Mucosa of rectum (tissue), 2 donors: ENCODE measurements around the gene TMCO4.

Experiments
- H3K27ac ChIP-seq, 2 donors: one replicate each; pipeline ENCODE4 v1.7.0; 2013; ENCODE audit warnings: inconsistent platforms in 2 of 2, low read depth in 2 of 2, low read length in 2 of 2
- H3K27me3 ChIP-seq, 2 donors: one replicate each; pipeline ENCODE4 v1.7.0; 2013; ENCODE audit warnings: low read length in 2 of 2; ENCODE audit not compliant: control insufficient read depth in 2 of 2, insufficient read depth in 2 of 2
- H3K36me3 ChIP-seq, 2 donors: one replicate each; pipeline ENCODE4 v1.7.0; 2013; ENCODE audit warnings: low read length in 2 of 2; ENCODE audit not compliant: control insufficient read depth in 2 of 2, insufficient read depth in 2 of 2
- H3K4me1 ChIP-seq, 2 donors: one replicate each; pipeline ENCODE4 v1.7.0; 2013; ENCODE audit warnings: low read length in 2 of 2, mild to moderate bottlenecking in 1 of 2; ENCODE audit not compliant: control insufficient read depth in 2 of 2, insufficient read depth in 2 of 2
- H3K4me3 ChIP-seq, 2 donors: one replicate each; pipeline ENCODE4 v1.7.0; 2013; ENCODE audit warnings: low read length in 2 of 2
- H3K9ac ChIP-seq, 2 donors: one replicate each; pipeline ENCODE4 v1.7.0; 2013; ENCODE audit warnings: low read length in 2 of 2, low read depth in 1 of 2, mild to moderate bottlenecking in 1 of 2
- H3K9me3 ChIP-seq, 2 donors: one replicate each; pipeline ENCODE4 v1.7.0; 2013; ENCODE audit warnings: low read length in 2 of 2; ENCODE audit not compliant: control insufficient read depth in 2 of 2
- donor health status: healthy.
- donor health status: Normal muscosa, but diverticular disease.

TMCO4 gene

DNA sequence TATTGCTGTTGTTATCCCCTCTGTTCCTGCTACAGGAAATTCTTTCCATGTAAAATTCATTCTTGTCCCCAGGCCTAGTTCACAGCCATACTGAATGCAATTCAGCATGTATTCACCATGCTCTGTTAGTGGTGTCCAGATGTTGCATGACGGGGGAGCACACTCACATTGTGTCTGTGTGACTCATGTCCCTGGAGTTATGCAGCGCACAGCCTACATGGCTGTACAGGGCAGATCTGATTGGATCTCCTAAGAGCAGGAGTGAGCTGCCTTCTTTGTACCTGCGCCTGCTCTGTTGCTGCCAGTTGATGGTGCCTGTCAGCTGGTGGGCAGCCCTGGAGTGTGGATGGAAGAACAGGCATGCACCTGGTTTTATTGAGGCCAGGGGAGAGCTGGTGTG lies 117.5 kb downstream of the TMCO4 start:
- Histone ChIP-seq H3K9ac (no peak overlapping the region), H3K27ac (no peak overlapping the region), H3K9me3 (no peaks in the 10 kb centered on the region), H3K27me3 (no peaks in the 10 kb centered on the region), H3K4me3 (no peak overlapping the region), H3K36me3 (peaks cover 5 to 9% of the 10 kb centered on the region in 2 donors), H3K4me1 (no peaks in the 10 kb centered on the region)

DNA sequence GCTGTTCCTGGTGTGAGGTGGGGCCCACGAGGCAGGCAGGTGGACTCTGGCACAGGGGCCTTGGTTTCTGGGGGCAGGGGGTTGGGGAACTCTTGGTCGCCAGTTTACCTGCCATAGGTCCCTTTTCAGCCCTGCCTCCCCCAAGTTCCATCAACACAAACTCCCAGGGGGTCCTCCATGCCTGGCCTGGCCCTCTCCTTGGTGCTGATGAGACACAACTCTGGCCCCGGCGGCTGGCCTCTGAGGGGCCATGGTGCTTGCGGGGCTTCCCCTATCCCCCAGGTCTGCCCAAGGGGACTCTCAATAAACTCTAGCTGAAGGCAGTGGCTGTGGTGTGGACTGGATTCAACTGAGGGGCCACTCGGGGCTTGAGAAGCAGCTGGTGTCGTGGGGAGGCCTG lies 119.1 kb downstream of the TMCO4 start:
- H3K36me3 ChIP-seq, result peaks cover 3 to 8% of the 10 kb centered on the region in 2 donors
- H3K4me3 ChIP-seq, result no peak overlapping the region
- no peaks in the 10 kb centered on the region for H3K9me3 ChIP-seq
- no peaks in the 10 kb centered on the region for H3K4me1 ChIP-seq
- H3K9ac ChIP-seq, result no peak overlapping the region
- H3K27ac ChIP-seq, result no peak overlapping the region
- no peaks in the 10 kb centered on the region for H3K27me3 ChIP-seq

DNA sequence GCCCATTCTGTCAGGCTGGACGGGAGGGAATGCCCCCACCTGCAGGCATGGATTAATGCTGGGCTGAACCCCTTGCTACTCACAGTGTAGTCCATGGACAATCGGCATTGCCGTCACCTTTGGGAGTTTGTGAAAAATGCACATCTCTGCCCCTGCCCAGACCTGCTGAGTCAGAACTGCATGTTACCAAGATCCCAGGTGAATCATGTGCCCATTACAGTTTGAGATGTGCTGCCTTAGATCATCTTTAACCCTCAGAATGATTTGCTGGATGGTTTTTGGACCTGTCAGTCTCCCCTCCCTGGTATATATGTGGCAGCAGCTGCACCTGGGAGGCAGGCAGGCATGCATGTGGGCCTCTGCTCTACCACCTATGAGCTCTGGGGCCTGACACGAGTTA lies 120.0 kb downstream of the TMCO4 start:
- H3K27me3 ChIP-seq, result no peaks in the 10 kb centered on the region
- H3K9ac ChIP-seq, result no peak overlapping the region
- H3K9me3 ChIP-seq, result no peaks in the 10 kb centered on the region
- no peak overlapping the region for H3K27ac ChIP-seq
- no peak overlapping the region for H3K4me3 ChIP-seq
- peaks cover 3 to 4% of the 10 kb centered on the region in 2 donors for H3K36me3 ChIP-seq
- no peaks in the 10 kb centered on the region for H3K4me1 ChIP-seq

DNA sequence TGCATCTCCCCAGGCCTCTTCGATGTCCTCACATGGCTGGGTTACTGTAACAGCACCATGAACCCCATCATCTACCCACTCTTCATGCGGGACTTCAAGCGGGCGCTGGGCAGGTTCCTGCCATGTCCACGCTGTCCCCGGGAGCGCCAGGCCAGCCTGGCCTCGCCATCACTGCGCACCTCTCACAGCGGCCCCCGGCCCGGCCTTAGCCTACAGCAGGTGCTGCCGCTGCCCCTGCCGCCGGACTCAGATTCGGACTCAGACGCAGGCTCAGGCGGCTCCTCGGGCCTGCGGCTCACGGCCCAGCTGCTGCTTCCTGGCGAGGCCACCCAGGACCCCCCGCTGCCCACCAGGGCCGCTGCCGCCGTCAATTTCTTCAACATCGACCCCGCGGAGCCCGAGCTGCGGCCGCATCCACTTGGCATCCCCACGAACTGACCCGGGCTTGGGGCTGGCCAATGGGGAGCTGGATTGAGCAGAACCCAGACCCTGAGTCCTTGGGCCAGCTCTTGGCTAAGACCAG lies 120.7 kb downstream of the TMCO4 start:
- no peaks in the 10 kb centered on the region for H3K27me3 ChIP-seq
- no peak overlapping the region for H3K27ac ChIP-seq
- no peaks in the 10 kb centered on the region for H3K9me3 ChIP-seq
- no peak overlapping the region for H3K9ac ChIP-seq
- peaks cover 0 to 3% of the 10 kb centered on the region in 2 donors for H3K36me3 ChIP-seq
- no peak overlapping the region for H3K4me3 ChIP-seq
- H3K4me1 ChIP-seq, result no peaks in the 10 kb centered on the region

DNA sequence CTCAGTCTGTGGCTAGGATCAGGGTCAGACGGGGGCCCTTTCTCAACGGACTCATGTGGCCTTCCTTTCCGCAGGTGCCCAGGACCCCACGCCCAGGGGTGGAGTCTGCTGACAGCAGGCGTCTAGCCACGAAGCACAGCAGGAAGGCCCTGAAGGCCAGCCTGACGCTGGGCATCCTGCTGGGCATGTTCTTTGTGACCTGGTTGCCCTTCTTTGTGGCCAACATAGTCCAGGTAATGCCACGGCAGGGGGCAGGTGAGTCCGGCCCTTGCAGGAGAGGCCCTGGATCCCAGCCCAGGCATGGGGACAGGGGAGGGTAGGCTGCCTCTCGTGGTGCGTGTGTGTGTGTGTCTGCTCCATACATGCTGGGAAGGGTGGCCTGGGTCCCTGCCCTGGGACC lies 121.2 kb downstream of the TMCO4 start:
- no peak overlapping the region for H3K4me3 ChIP-seq
- H3K27ac ChIP-seq, result no peak overlapping the region
- H3K27me3 ChIP-seq, result no peaks in the 10 kb centered on the region
- no peak overlapping the region for H3K9ac ChIP-seq
- no peaks in the 10 kb centered on the region for H3K4me1 ChIP-seq
- H3K9me3 ChIP-seq, result no peaks in the 10 kb centered on the region
- H3K36me3 ChIP-seq, result peaks cover 0 to 3% of the 10 kb centered on the region in 2 donors

DNA sequence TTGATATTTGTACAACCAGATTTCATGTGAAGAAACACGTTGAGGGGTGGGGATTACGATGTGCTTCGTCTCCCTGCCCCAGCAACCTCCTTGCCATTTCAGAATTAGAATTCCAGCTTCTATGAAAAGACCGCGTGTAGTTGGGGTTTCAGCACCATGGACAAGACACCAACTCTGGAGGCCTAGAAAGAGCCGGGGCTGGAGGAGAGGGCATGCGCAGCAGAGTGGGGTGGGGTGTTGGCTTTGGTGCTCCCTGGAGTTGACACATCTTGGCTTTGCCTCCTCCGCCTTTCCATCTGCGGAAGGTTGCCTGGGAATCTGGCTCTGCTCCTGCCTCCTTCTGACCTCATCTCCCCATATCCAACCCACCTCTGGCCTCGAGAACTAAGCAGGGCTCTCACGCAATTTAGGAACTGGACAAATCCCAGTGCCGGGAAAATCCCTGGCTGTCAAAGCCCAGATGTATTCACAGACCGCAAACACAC lies 123.2 kb downstream of the TMCO4 start:
- Histone ChIP-seq H3K27ac (no peak overlapping the region), H3K9ac (no peak overlapping the region), H3K9me3 (no peaks in the 10 kb centered on the region)

DNA sequence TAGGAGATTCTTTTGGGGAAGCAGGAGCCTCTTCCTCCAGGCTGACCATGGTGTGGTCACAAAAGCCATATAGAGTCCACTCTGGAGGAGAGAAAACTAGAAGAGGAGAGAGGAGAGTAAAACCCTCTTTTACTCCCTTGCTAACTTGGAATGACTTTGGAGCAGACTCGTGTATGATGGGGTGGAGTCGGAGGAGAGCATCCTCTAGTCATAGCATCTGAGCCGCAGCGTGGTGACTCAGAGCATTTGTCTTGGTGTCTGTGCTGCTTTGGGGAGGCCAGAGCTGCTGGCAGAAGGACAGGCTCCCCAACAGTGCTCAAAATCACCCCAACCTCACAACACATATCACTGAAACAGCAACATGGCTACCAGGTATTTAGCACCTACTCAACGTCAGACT lies 123.9 kb downstream of the TMCO4 start:
- H3K27me3 ChIP-seq, result no peaks in the 10 kb centered on the region
- H3K36me3 ChIP-seq, result no peaks in the 10 kb centered on the region

More for the DNA sequence above, 123.2 kb downstream of the TMCO4 start:
- H3K4me3 ChIP-seq, result no peak overlapping the region
- no peaks in the 10 kb centered on the region for H3K4me1 ChIP-seq
- no peaks in the 10 kb centered on the region for H3K36me3 ChIP-seq
- no peaks in the 10 kb centered on the region for H3K27me3 ChIP-seq

DNA sequence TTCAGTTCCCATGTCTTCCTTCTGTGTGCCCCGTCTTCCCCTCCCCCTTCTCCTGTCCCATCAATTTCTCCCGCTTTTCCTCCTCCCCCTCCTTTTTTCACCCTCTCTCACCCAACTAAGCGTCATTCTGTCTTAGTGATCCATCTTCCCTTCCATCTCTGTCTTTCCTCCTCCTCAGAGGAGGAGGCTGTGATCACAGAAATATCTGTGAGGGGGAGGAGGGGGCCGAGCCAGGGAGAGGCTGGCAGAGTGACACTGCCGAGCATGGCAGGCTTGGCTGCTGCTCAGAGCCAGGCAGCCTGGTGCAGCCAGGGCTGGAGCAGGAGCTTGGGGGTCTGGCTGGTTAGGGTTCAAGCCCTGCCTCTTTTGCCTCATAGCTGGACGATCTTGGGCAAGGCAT lies 127.5 kb downstream of the TMCO4 start:
- Histone ChIP-seq H3K4me1 (no peaks in the 10 kb centered on the region), H3K27me3 (peaks cover 6 to 11% of the 10 kb centered on the region in 2 donors), H3K4me3 (no peak overlapping the region), H3K27ac (no peak overlapping the region), H3K9ac (no peak overlapping the region), H3K36me3 (no peaks in the 10 kb centered on the region), H3K9me3 (no peaks in the 10 kb centered on the region)

More for the DNA sequence above, 123.9 kb downstream of the TMCO4 start:
- Histone ChIP-seq H3K9ac (no peak overlapping the region), H3K4me1 (no peaks in the 10 kb centered on the region), H3K27ac (no peak overlapping the region), H3K9me3 (no peaks in the 10 kb centered on the region), H3K4me3 (no peak overlapping the region)

DNA sequence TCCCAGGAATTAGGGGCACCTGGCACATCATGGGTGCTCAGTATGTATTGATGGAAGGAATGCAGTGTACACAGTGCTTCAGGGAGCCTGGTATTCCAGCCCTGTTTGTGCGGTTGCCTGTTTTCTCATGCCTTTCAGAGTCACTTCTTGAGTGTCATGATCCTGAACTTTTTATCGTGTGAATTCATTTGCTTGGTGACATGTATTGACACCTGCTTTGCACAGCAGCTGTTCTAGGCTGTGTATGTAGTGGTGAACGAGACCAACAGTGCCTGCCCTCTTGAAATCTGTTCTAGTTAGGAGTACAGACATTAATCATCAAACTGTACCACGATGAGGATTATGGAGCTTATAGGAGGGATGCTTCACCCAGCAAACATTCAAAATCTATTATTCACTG lies 128.9 kb downstream of the TMCO4 start:
- H3K27ac ChIP-seq, result no peak overlapping the region
- no peak overlapping the region for H3K4me3 ChIP-seq
- H3K9ac ChIP-seq, result no peak overlapping the region
- no peaks in the 10 kb centered on the region for H3K36me3 ChIP-seq
- H3K4me1 ChIP-seq, result no peaks in the 10 kb centered on the region
- no peaks in the 10 kb centered on the region for H3K9me3 ChIP-seq
- H3K27me3 ChIP-seq, result peaks cover 19 to 23% of the 10 kb centered on the region in 2 donors

DNA sequence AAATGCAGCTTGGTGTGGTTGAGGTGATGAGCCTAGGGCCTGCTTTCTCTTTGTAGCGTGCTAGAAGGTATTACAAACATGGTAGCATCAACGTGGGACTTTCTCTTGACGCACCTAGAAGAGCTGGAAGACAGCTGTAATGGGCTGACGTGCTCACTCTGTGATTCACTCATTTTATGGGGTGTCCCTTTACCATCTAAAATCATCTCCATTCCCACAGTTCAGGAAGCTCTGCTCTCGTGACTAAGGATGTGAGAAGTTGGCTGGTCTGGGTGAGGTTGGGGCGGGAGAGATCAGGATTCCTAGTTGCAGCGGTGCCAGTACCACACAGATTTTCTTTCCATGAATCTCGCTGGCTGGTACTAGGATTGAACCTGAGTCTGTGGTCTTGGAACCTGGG lies 130.8 kb downstream of the TMCO4 start:
- Histone ChIP-seq H3K4me3 (no peak overlapping the region), H3K4me1 (peaks cover 0 to 2% of the 10 kb centered on the region in 2 donors), H3K9ac (no peak overlapping the region), H3K27ac (no peak overlapping the region), H3K27me3 (peaks cover 31 to 32% of the 10 kb centered on the region in 2 donors), H3K36me3 (no peaks in the 10 kb centered on the region), H3K9me3 (no peaks in the 10 kb centered on the region)
